Fibroblast of upper back skin (primary cell): ENCODE measurements around the gene VPS54.
"Not testable (repeated sequence)": the region's sequence is repeated elsewhere in the genome, so short reads cannot be mapped to it uniquely, and the experiment has no call there.

Experiments
- DNase-seq: peaks from one replicate; pipeline ENCODE4 v3.0.0-alpha.2; 2013

VPS54 gene

GRCh38 chr2:64021578-64021977 lies 2.4 kb upstream of the VPS54 start:
- peak; percentile 22 for DNase-seq

DNA sequence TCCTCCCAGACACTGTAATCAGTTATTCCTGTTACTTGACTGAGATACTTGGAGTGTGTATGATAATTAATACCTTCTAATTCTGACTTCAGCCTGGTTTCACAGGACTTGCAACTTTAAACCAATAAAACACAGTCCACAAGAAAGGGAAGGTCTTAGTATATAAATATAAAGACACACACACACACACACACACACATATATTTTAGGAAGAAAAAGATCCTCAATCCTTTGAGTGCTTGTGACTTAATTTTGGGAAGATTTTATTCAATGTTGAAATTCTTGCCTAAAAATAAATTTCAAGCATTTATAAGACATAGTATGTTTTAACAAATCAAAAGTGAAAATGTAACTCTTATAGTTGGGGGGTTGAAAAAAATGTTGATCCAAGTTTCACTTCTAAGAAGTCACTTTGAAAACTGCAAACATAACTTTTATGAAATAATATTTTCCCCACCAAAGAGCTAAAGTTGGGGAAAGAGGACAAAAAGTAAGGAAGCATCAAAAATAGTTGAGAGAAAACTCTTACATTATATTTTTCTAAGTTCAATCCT lies 824 bp upstream of the VPS54 start:
- DNase-seq: no peak

GRCh38 chr2:64018701-64019082 lies 536 bp downstream of the VPS54 start:
- DNase-seq: peak; percentile 48

DNA sequence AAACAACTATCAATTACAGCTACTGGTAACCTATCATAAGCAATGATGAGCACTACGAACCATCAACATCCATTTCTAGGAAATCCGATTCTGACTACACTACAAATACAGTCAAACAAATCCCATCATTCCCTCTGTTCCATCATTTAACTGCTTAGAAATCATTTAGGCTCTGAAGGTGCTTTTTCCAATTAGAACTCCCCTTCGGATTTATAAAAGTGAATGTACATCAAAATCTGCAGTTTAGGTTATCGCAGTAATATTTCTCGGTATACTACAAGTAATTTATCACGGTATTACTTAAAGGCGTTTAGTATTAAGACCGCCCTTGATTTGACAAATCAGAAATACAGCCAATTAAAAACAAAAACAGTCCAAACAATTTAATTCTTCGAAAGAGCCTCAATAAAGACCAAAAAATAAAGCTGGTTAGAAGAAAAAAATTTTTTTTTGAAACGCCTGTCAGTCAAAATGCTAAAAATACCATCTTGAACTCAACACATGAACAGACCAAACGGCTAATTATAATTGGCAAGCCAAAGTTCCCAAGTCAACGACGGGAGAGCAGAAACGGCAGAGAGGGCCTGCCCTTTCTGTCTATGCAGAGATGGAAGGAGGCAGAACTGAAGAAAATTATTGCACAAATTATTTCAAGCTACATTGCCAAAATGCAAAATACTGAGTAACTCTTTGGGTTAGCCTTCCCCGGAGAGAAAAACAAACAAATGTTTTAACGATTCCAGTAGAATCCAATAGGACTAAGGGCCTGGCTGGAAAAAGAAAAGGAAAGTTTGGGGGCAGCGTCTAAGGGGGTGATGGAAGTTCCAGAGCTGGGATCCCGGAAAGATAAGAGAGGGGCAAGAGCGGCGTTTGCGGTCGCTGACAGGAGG lies 1.2 kb downstream of the VPS54 start:
- DNase-seq: peak; percentile 23

DNA sequence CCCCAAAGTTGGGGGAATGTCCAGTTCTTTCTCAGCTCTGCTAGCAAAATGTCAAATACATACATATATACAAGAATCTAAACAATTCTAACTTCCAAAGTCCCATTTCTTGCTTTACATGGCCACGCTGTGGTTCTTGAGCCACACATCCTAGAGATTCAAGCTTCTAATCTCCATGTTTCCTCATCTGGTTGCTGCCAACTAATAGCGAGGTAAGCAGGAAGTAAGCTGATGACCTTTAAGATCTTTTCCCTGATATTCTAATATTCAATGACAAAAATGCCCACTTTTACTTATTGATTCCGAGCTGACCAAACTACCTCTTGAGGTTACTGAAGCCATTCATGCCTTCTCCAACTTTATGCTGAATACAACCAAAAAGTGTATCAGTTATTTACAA lies 3.3 kb downstream of the VPS54 start:
- no peak for DNase-seq

DNA sequence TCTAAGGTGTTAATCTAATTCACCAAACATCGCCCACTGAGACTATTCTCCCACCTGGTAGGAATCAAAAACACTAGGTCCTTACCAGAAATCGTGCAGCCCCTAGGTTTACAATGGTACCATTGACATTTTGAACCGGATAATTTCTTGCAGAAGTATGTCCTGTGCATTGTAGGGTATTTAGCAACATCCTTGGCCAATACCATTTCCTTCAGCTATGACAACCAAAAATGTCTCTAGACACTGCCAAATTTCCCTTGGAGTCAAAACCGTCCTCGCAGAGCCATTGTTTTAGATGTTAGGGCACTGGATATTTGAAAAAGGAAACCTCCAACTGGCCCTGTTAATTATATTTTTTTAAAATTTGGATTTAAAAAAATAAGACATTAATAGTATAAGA lies 3.8 kb downstream of the VPS54 start:
- no peak for DNase-seq

- DNase-seq: no peak
Observed at GRCh38 chr2:64014628-64015027, 4.6 kb downstream of the VPS54 start.

GRCh38 chr2:64013053-64013452 lies 6.2 kb downstream of the VPS54 start:
- no peak for DNase-seq

GRCh38 chr2:64012115-64012514 lies 7.1 kb downstream of the VPS54 start:
- DNase-seq: no peak

- DNase-seq: no peak
Observed at GRCh38 chr2:64008434-64009009, 10.7 kb downstream of the VPS54 start.

DNA sequence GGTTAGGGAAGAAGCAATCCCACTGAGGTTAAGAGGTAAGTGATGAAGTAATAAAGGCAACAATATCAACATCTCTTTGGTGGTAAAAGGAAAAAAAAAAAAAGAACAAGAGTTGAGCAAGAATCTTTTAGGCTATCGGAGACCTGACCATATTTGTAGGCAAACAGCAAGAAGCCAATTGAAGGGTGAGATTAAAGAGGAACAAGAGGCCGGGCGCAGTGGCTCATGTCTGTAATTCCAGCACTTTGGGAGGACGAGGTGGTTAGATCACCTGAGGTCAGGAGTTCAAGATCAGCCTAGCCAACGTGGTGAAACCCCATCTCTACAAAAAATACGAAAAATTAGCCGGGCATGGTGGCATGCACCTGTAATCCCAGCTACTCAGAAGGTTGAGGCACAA lies 11.3 kb downstream of the VPS54 start:
- DNase-seq: no peak

DNA sequence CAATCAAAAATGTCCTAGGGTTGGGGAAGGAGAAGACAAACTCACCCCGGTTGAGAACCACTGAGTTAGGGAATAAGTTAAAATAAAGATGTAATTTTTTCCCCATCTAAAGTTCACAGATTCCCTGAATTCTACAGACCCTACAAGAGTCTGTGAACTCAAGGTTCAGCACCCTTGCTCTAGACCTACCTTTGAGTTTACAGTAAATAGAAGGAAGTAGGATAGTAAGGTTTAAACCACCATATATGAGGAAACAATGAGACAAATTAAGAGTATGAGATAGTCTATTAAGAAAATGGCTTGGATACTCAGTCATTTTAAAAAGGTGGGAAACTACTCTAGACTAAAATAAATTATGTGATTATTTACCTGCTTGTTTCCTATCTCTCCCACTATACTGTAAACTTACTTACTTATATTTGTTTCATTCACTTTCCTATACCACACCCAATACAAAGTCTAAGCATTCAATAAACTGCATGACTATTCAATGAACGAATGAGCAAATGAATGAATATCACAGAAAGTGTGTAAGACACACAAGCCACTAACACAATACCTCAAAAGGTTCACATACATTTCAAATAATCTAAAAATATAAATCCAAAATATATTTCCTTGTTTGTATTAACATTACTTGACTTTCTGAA lies 13.4 kb downstream of the VPS54 start:
- DNase-seq: no peak

DNA sequence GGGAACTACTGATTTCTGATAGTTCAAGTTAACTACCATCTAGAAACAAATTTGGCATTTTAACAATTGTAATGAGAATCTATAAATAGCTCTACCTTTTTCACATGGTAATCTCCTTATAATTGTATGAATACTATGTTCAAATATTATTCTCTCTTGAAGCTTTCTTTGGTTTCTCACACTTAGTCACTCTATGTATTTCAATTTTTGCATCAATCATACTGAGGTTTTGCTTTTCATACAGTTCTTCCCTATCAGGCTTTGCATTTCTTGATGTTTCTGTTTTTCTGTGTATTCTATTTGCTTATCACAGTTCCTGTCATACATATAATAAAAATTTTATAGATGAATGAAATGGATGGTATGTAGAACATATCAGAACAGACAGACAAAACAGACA lies 16.0 kb downstream of the VPS54 start:
- no peak for DNase-seq

- DNase-seq: no peak
Observed at GRCh38 chr2:64001382-64002101, 17.7 kb downstream of the VPS54 start.

GRCh38 chr2:64000630-64001381 lies 18.4 kb downstream of the VPS54 start:
- DNase-seq: no peak

- DNase-seq: no peak
Observed at GRCh38 chr2:63999049-63999448, 20.2 kb downstream of the VPS54 start.

DNA sequence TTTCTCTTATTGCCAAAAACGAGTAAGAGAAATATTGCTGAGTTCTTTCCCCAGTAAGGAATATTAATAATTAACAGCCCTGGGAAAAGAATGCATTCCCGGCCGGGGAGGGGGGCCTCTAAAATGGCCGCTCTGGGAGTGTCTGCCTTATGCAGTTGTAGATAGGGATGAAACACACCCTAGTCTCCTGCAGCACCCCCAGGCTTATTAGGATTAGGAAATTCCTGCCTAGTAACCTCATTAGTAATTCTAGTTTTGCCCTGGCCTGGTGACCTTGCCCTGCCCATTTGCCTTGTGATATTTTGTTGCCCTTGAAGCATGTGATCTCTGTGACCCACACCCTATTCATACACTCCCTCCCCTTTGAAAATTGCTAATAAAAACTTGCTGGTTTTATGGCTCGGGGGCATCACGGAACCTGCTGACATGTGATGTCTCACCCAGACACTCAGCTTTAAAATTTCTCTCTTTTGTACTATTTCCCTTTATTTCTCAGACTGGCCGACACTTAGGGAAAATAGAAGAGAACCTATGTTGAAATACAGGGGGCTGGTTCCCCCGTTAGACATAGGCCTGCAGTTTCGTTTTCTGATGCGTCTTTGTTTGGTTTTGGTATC lies 22.5 kb downstream of the VPS54 start:
- not testable (repeated sequence) for DNase-seq

GRCh38 chr2:63994329-63995070 lies 24.7 kb downstream of the VPS54 start:
- not testable (repeated sequence) for DNase-seq

DNA sequence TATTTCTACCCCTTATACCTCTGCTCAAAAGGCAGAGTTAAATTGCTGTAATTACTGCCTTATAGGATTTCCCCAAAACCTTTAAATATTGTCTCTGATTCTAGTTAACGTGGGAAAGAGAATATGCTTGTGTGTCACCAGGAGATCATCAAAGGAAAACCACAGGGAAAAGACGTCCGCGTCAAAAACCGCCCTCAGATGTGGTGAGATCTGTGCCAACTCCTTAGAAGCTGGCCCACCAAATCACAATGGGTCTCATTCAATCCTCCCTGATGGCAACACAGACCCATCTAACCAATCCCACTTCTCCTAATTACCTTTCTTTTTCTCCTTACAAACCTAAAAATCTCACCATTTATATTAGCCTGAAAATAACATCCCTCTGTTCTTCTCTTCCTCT lies 25.4 kb downstream of the VPS54 start:
- no peak for DNase-seq

DNA sequence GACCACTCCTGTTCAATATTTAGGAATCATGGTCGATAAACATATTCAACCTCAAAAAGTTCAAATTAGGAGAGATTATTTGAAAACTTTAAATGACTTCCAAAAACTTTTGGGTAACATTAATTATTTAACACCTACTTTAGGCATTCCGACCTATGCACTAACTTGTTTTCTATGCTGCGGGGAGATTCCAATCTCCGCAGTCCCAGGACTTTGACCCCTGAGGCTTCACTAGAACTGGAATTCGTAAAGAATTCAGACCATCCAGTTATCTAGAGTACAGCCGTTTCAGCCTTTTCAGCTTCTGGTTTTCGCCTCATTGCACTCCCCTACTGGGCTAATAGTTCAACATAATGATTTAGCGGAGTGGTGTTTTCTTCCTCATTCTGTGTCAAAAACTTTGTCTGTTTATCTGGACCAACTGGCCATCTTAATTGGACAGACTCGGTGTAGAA lies 26.1 kb downstream of the VPS54 start:
- not testable (repeated sequence) for DNase-seq
